ENCODE results near the gene SLCO2B1.

Gene SLCO2B1

GRCh38 chr11:75246006-75246670, 95.2 kb downstream of the SLCO2B1 start:
- in situ Hi-C loops (cut with HindIII; ENCODE audit: low sequenced_read_pairs) = no loop called here
- TF ChIP-seq CTCF (IDR thresholded peaks at IDR 0.05; ENCODE audit: low read depth, low read length) = no peak
- DNase-seq (ENCODE audit: low read depth, low spot score) = no peak
- H3K4me3 ChIP-seq (ENCODE audit: low read depth, low read length) = no peak overlapping the region

GRCh38 chr11:75246671-75247350, 95.9 kb downstream of the SLCO2B1 start:
- in situ Hi-C loops (cut with HindIII; ENCODE audit: low sequenced_read_pairs) = no loop called here
- TF ChIP-seq CTCF (IDR thresholded peaks at IDR 0.05; ENCODE audit: low read depth, low read length) = no peak
- H3K4me3 ChIP-seq (ENCODE audit: low read depth, low read length) = no peak overlapping the region
- no peak for DNase-seq (ENCODE audit: low read depth, low spot score)

GRCh38 chr11:75248924-75249256, 98.0 kb downstream of the SLCO2B1 start:
- TF ChIP-seq CTCF (IDR thresholded peaks at IDR 0.05; ENCODE audit: low read depth, low read length) = no peak
- in situ Hi-C loops (cut with HindIII; ENCODE audit: low sequenced_read_pairs) = no loop called here
- DNase-seq (ENCODE audit: low read depth, low spot score) = no peak
- H3K4me3 ChIP-seq (ENCODE audit: low read depth, low read length) = no peak overlapping the region

- in situ Hi-C loops (cut with HindIII; ENCODE audit: low sequenced_read_pairs) = no loop called here
These were observed 98.8 kb downstream of the SLCO2B1 start for GRCh38 chr11:75249704-75250103.

GRCh38 chr11:75254326-75254725, 103.4 kb downstream of the SLCO2B1 start:
- no peak overlapping the region for H3K4me3 ChIP-seq (ENCODE audit: low read depth, low read length)
- DNase-seq (ENCODE audit: low read depth, low spot score) = no peak
- TF ChIP-seq CTCF (IDR thresholded peaks at IDR 0.05; ENCODE audit: low read depth, low read length) = no peak
- in situ Hi-C loops (cut with HindIII; ENCODE audit: low sequenced_read_pairs) = no loop called here

More at GRCh38 chr11:75249704-75250103, 98.8 kb downstream of the SLCO2B1 start:
- H3K4me3 ChIP-seq (ENCODE audit: low read depth, low read length) = no peak overlapping the region
- no peak for DNase-seq (ENCODE audit: low read depth, low spot score)
- TF ChIP-seq CTCF (IDR thresholded peaks at IDR 0.05; ENCODE audit: low read depth, low read length) = no peak

Data from astrocyte of the spinal cord (primary cell).